WTC11 (cell line): ENCODE data around the gene NT5C. TPM values are rescaled to one million over a fixed set of nuclear protein-coding genes. Genes with fewer than 3 reads are reported as not detected.

Experiments
- ATAC-seq: fragments of 200-7000 bp; cut with Tn5 transposase; 2 replicates; pipeline ENCODE4 v1.10.0; 2021; ENCODE audit warnings: mild to moderate bottlenecking, moderate library complexity
- CTCF ChIA-PET: fragments of 300-600 bp; sonication (Branson Sonifier 250); formaldehyde crosslinking; loops from one replicate; lab custom pipeline; 2021; ENCODE audit warnings: antibody characterized with exemption; lab: Charles Lee
- POLR2A ChIA-PET: fragments of 350-600 bp; sonication (Branson Sonifier 250); formaldehyde crosslinking; loops from one replicate; lab custom pipeline; 2021; ENCODE audit warnings: antibody characterized with exemption; lab: Charles Lee
- DNase-seq: peaks from one replicate; pipeline ENCODE4 v3.0.0; 2021; ENCODE audit warnings: low spot score
- H3K27ac Mint-ChIP-seq: 2 replicates; pipeline ENCODE4 v1.8.0; 2021; ENCODE audit warnings: mixed read lengths
- H3K27me3 Mint-ChIP-seq: 2 replicates; pipeline ENCODE4 v1.8.0; 2021; ENCODE audit warnings: low read depth, mild to moderate bottlenecking, moderate library complexity, mixed read lengths
- H3K36me3 Mint-ChIP-seq: 2 replicates; pipeline ENCODE4 v1.8.0; 2021; ENCODE audit warnings: mixed read lengths
- H3K4me1 Mint-ChIP-seq: 2 replicates; pipeline ENCODE4 v1.8.0; 2022; ENCODE audit warnings: mixed read lengths
- H3K4me3 Mint-ChIP-seq: 2 replicates; pipeline ENCODE4 v1.8.0; 2021; ENCODE audit warnings: mild to moderate bottlenecking, moderate library complexity, mixed read lengths
- H3K9me3 Mint-ChIP-seq: 2 replicates; pipeline ENCODE4 v1.8.0; 2021; ENCODE audit warnings: mixed read lengths
- AFF4 ChIP-seq: sonication (generic); formaldehyde crosslinking; IDR thresholded peaks from 2 replicates; pipeline ENCODE4 v1.8.1; 2023; ENCODE audit warnings: mild to moderate bottlenecking, missing genetic modification reagents, borderline replicate concordance
- ATF3 ChIP-seq: sonication (generic); formaldehyde crosslinking; conservative IDR thresholded peaks from 2 replicates; pipeline ENCODE4 v1.8.1; 2022; ENCODE audit warnings: mild to moderate bottlenecking, missing genetic modification reagents
- E2F4 ChIP-seq: sonication (generic); formaldehyde crosslinking; IDR thresholded peaks from 2 replicates; pipeline ENCODE4 v1.8.1; 2022; ENCODE audit warnings: low read depth, mild to moderate bottlenecking, moderate library complexity, missing genetic modification reagents, borderline replicate concordance
- EMX1 ChIP-seq: fragments of 250-450 bp; sonication (Bioruptor Pico); IDR thresholded peaks from 2 replicates; pipeline ENCODE4 v1.8.0; 2021; ENCODE audit warnings: mild to moderate bottlenecking
- ERG ChIP-seq: fragments of 250-450 bp; sonication (Bioruptor Pico); IDR thresholded peaks from 2 replicates; pipeline ENCODE4 v1.8.0; 2021; ENCODE audit warnings: mild to moderate bottlenecking
- ESRRA ChIP-seq: sonication (generic); formaldehyde crosslinking; IDR thresholded peaks from 2 replicates; pipeline ENCODE4 v1.8.1; 2022; ENCODE audit warnings: mild to moderate bottlenecking, missing genetic modification reagents, borderline replicate concordance
- FOXJ3 ChIP-seq: sonication (generic); formaldehyde crosslinking; IDR thresholded peaks from 2 replicates; pipeline ENCODE4 v1.9.0; 2021; ENCODE audit warnings: missing genetic modification reagents, mild to moderate bottlenecking, borderline replicate concordance
- HMGXB4 ChIP-seq: sonication (generic); formaldehyde crosslinking; IDR thresholded peaks from 2 replicates; pipeline ENCODE4 v1.8.1; 2023; ENCODE audit warnings: mild to moderate bottlenecking, moderate library complexity, missing genetic modification reagents
- MXD4 ChIP-seq: fragments of 250-450 bp; sonication (Bioruptor Pico); IDR thresholded peaks from 2 replicates; pipeline ENCODE4 v1.8.0; 2021; ENCODE audit warnings: mild to moderate bottlenecking, moderate library complexity, borderline replicate concordance
- RORB ChIP-seq: fragments of 250-450 bp; sonication (Bioruptor Pico); IDR thresholded peaks from 2 replicates; pipeline ENCODE4 v1.9.0; 2021; ENCODE audit warnings: mild to moderate bottlenecking
- USF1 ChIP-seq: sonication (generic); formaldehyde crosslinking; IDR thresholded peaks from 2 replicates; pipeline ENCODE4 v1.8.0; 2022; ENCODE audit warnings: mild to moderate bottlenecking, missing genetic modification reagents
- ZMAT4 ChIP-seq: fragments of 250-450 bp; sonication (Bioruptor Pico); IDR thresholded peaks from 2 replicates; pipeline ENCODE4 v1.9.0; 2021; ENCODE audit warnings: mild to moderate bottlenecking
- ZNF138 ChIP-seq: sonication (generic); formaldehyde crosslinking; conservative IDR thresholded peaks from 2 replicates; pipeline ENCODE4 v1.8.1; 2022; ENCODE audit warnings: mild to moderate bottlenecking, moderate library complexity, missing genetic modification reagents
- ZNF219 ChIP-seq: sonication (generic); formaldehyde crosslinking; IDR thresholded peaks from 2 replicates; pipeline ENCODE4 v1.8.0; 2023; ENCODE audit warnings: missing genetic modification reagents, mild to moderate bottlenecking, borderline replicate concordance
- ZNF281 ChIP-seq: sonication (generic); formaldehyde crosslinking; IDR thresholded peaks from 2 replicates; pipeline ENCODE4 v1.8.0; 2023; ENCODE audit warnings: mild to moderate bottlenecking, missing genetic modification reagents
- ZNF416 ChIP-seq: fragments of 250-450 bp; sonication (Bioruptor Pico); IDR thresholded peaks from 2 replicates; pipeline ENCODE4 v1.9.0; 2021; ENCODE audit warnings: mild to moderate bottlenecking, inconsistent platforms
- ZNF423 ChIP-seq: fragments of 250-450 bp; sonication (Bioruptor Pico); IDR thresholded peaks from 2 replicates; pipeline ENCODE4 v2.1.2; 2022; ENCODE audit warnings: mild to moderate bottlenecking, moderate library complexity
- ZSCAN18 ChIP-seq: fragments of 250-450 bp; sonication (Bioruptor Pico); IDR thresholded peaks from 2 replicates; pipeline ENCODE4 v2.1.2; 2022; ENCODE audit warnings: mild to moderate bottlenecking, moderate library complexity
- total RNA-seq: library from RNA; stranded (reverse); gene quantifications from 3 replicates; pipeline ENCODE4 v1.2.3, GENCODE V29; 2021

NT5C gene
- total RNA-seq, 1 experiment from 2014 or later, result 91.0 TPM

- Mint-ChIP-seq H3K4me3 (peak within 1 kb of the TSS; percentile 90), H3K27ac (peak within 1 kb of the TSS; percentile 94), H3K36me3 (peaks cover 10% of the 10 kb centered on the region), H3K4me1 (peaks cover 25% of the 10 kb centered on the region), H3K27me3 (no peaks in the 10 kb centered on the region), H3K9me3 (no peaks in the 10 kb centered on the region)
- ChIA-PET CTCF (interaction anchor here (0.6 to 2.0 kb wide), 14 partner anchors 14 to 161 kb away, joined by 3 to 11 read pairs (median 5); partner anchors contain the start of genes MIF4GD, NT5C and SLC16A5), POLR2A (interaction anchor here (0.9 to 1.9 kb wide), 8 partner anchors 13 to 92 kb away, joined by 3 to 7 read pairs (median 4); partner anchors contain the start of genes NT5C and SLC16A5)
- ATAC-seq, result peak; percentile 68
- DNase-seq, result peak; percentile 95
- TF ChIP-seq AFF4 (CRISPR knock-in tag) (no peak), FOXJ3 (CRISPR knock-in tag) (no peak), USF1 (CRISPR knock-in tag) (no peak), RORB (no peak), MXD4 (no peak), ZNF416 (CRISPR knock-in tag) (0 out of 2 replicates have a peak, but pooled peaks have one; percentile 36), ZNF219 (CRISPR knock-in tag) (no peak), ZMAT4 (CRISPR knock-in tag) (no peak), HMGXB4 (CRISPR knock-in tag) (peak; percentile 50; the same call in 1 of the 2 replicates), ZNF138 (no peak), ZSCAN18 (CRISPR knock-in tag) (no peak), ERG (no peak), ATF3 (no peak), ESRRA (no peak), ZNF281 (CRISPR knock-in tag) (0 out of 2 replicates have a peak, but pooled peaks have one; percentile 44), E2F4 (CRISPR knock-in tag) (no peak), EMX1 (no peak), ZNF423 (CRISPR knock-in tag) (no peak)
These were observed 21.9 kb downstream of the NT5C start, which contains the start of gene ARMC7 for GRCh38 chr17:75109407-75110233. Gene ARMC7 (plus strand): TSS chr17:75109969. CDS start chr17:75110289, 320 bp downstream.
